ENCODE measurements around the gene STRADA.

STRADA gene

DNA sequence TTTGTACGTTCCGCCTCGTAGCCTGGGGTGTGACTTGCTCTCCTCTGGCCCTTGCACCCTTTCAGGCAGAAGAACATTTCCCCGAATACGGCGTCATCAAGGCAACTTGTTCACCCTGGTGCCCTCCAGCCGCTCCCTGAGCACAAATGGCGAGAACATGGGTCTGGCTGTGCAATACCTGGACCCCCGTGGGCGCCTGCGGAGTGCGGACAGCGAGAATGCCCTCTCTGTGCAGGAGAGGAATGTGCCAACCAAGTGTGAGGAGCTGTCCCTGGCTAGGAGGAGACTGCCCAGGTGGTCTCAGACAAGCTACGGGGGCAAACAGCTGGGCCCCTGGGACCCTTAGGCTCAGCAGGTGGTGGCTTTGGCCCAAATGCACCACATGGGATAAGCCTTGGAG lies 52.1 kb downstream of the STRADA start:
- Mint-ChIP-seq H3K27ac (no peak overlapping the region), H3K36me3 (ENCODE audit: low read depth) (peaks cover 75% of the 10 kb centered on the region), H3K4me3 (no peak overlapping the region), H3K4me1 (ENCODE audit: low read depth) (peaks cover 32% of the 10 kb centered on the region), H3K9me3 (no peaks in the 10 kb centered on the region), H3K27me3 (no peaks in the 10 kb centered on the region)
- no peak for DNase-seq

- no peak overlapping the region for H3K4me3 Mint-ChIP-seq
- H3K27ac Mint-ChIP-seq = peak overlapping the region; percentile 82
- H3K36me3 Mint-ChIP-seq (ENCODE audit: low read depth) = peaks cover 70% of the 10 kb centered on the region
- no peak for DNase-seq
- H3K4me1 Mint-ChIP-seq (ENCODE audit: low read depth) = peaks cover 25% of the 10 kb centered on the region
- H3K27me3 Mint-ChIP-seq = no peaks in the 10 kb centered on the region
- H3K9me3 Mint-ChIP-seq = no peaks in the 10 kb centered on the region
Observed at GRCh38 chr17:63688396-63689020, 53.1 kb downstream of the STRADA start.

DNA sequence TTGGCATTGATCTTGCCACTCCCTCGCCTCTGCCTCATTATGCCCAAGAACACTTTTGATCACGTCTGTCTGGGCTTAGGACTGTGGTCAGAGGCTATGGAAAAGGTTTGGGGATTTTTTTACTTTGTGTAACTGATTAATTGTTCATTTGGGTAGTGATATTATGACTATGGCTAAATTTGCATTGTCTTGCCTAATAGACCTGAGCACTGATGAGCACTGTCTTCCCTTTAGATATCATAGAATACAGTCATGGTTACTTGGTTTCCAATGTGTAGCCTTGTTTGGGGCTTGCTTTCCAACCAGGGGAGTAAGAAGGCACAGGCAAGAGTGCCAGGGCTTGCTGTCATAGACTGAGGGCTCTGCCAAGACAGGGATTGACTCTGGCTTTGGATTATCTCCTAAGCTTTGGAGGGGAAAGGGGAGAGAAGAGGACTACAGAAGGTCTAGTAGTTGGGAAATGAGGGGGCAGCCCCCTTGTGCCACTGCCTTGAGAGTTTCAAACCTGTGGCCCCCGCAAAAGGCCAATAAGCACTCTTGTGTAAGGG lies 55.4 kb downstream of the STRADA start:
- no peak for DNase-seq
- H3K36me3 Mint-ChIP-seq (ENCODE audit: low read depth) = peaks cover 76% of the 10 kb centered on the region
- no peak overlapping the region for H3K4me3 Mint-ChIP-seq
- no peaks in the 10 kb centered on the region for H3K27me3 Mint-ChIP-seq
- peak overlapping the region; percentile 90 for H3K27ac Mint-ChIP-seq
- peaks cover 21% of the 10 kb centered on the region for H3K4me1 Mint-ChIP-seq (ENCODE audit: low read depth)
- no peaks in the 10 kb centered on the region for H3K9me3 Mint-ChIP-seq

- Mint-ChIP-seq H3K36me3 (ENCODE audit: low read depth) (peaks cover 72% of the 10 kb centered on the region), H3K4me1 (ENCODE audit: low read depth) (peaks cover 24% of the 10 kb centered on the region), H3K4me3 (no peak overlapping the region), H3K27ac (peak overlapping the region; percentile 90), H3K27me3 (no peaks in the 10 kb centered on the region), H3K9me3 (no peaks in the 10 kb centered on the region)
- no peak for DNase-seq
Observed at GRCh38 chr17:63685578-63685977, 56.0 kb downstream of the STRADA start.

DNA sequence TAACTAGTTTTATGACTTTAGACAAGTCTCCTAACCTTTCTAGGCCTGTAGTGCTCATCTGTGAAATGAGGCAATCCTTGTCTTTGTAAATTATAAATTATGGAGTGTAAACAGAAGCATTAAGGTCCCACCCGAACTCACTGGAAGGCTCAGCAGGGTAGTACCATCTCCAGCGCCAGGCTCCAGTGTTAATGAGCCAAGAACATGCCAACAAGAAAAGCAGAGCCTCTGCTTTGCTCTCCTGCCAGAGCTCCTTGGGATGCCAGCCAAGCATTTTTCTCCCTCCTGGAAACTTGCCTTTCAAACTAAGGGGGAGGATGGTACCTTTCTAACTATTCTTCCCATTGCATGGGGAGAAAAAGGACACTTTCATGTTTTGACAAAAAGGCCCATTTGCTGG lies 56.6 kb downstream of the STRADA start:
- H3K36me3 Mint-ChIP-seq (ENCODE audit: low read depth) = peaks cover 72% of the 10 kb centered on the region
- H3K27me3 Mint-ChIP-seq = no peaks in the 10 kb centered on the region
- peak overlapping the region; percentile 24 for H3K27ac Mint-ChIP-seq
- no peak overlapping the region for H3K4me3 Mint-ChIP-seq
- H3K9me3 Mint-ChIP-seq = no peaks in the 10 kb centered on the region
- H3K4me1 Mint-ChIP-seq (ENCODE audit: low read depth) = peaks cover 27% of the 10 kb centered on the region
- DNase-seq = no peak

- H3K4me1 Mint-ChIP-seq (ENCODE audit: low read depth) = peaks cover 24% of the 10 kb centered on the region
- H3K27me3 Mint-ChIP-seq = no peaks in the 10 kb centered on the region
- DNase-seq = no peak
- H3K4me3 Mint-ChIP-seq = no peak overlapping the region
- no peaks in the 10 kb centered on the region for H3K9me3 Mint-ChIP-seq
- H3K27ac Mint-ChIP-seq = peak overlapping the region; percentile 45
- H3K36me3 Mint-ChIP-seq (ENCODE audit: low read depth) = peaks cover 59% of the 10 kb centered on the region
Observed at GRCh38 chr17:63682981-63683380, 58.6 kb downstream of the STRADA start.

DNA sequence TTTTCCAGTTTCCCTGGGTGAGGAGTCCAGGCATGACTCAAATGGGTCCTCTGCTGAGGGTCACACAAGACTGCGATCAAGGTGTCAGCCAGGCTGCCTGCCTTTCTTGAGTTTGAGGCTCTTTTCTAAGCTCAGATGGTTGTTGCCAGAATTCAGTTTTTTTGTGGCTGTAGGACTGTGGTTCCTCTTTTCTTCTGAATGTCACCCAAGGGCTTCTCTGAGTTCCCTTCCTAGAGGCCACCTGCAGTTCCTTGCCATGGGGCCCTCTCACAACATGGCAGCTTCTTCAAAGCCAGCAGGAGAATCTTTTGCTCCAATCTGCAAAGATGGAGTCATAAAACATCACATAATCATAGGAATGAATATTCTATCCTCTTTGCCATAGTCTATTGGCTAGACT lies 59.2 kb downstream of the STRADA start:
- no peaks in the 10 kb centered on the region for H3K27me3 Mint-ChIP-seq
- peaks cover 23% of the 10 kb centered on the region for H3K4me1 Mint-ChIP-seq (ENCODE audit: low read depth)
- peak overlapping the region; percentile 45 for H3K27ac Mint-ChIP-seq
- DNase-seq = no peak
- H3K36me3 Mint-ChIP-seq (ENCODE audit: low read depth) = peaks cover 58% of the 10 kb centered on the region
- no peaks in the 10 kb centered on the region for H3K9me3 Mint-ChIP-seq
- no peak overlapping the region for H3K4me3 Mint-ChIP-seq

- no peak for DNase-seq
- no peaks in the 10 kb centered on the region for H3K27me3 Mint-ChIP-seq
- peak overlapping the region; percentile 71 for H3K27ac Mint-ChIP-seq
- no peaks in the 10 kb centered on the region for H3K9me3 Mint-ChIP-seq
- H3K4me3 Mint-ChIP-seq = no peak overlapping the region
- peaks cover 23% of the 10 kb centered on the region for H3K4me1 Mint-ChIP-seq (ENCODE audit: low read depth)
- peaks cover 65% of the 10 kb centered on the region for H3K36me3 Mint-ChIP-seq (ENCODE audit: low read depth)
Observed at GRCh38 chr17:63681530-63681929, 60.1 kb downstream of the STRADA start.

DNA sequence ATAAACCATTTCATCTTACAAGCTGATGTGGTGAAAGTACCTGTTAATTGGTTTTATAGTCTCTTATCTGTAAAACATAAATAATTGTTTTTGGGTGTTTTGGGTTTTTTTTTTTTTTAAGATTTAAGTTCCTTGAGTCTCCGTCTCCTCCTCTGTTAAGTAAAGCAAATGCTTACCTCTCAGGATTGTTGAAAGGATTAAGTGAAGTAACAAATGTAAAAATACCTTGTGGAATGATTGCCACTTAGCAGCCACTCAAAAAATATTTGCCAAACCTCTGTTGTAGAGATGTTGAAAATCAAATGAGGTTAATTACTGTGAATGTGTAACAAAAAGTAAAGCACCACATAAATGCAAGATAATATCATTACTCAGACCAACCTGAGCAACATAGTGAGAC lies 60.9 kb downstream of the STRADA start:
- H3K4me3 Mint-ChIP-seq = no peak overlapping the region
- H3K27ac Mint-ChIP-seq = peak overlapping the region; percentile 48
- no peaks in the 10 kb centered on the region for H3K9me3 Mint-ChIP-seq
- H3K36me3 Mint-ChIP-seq (ENCODE audit: low read depth) = peaks cover 59% of the 10 kb centered on the region
- H3K27me3 Mint-ChIP-seq = no peaks in the 10 kb centered on the region
- H3K4me1 Mint-ChIP-seq (ENCODE audit: low read depth) = peaks cover 17% of the 10 kb centered on the region
- no peak for DNase-seq

DNA sequence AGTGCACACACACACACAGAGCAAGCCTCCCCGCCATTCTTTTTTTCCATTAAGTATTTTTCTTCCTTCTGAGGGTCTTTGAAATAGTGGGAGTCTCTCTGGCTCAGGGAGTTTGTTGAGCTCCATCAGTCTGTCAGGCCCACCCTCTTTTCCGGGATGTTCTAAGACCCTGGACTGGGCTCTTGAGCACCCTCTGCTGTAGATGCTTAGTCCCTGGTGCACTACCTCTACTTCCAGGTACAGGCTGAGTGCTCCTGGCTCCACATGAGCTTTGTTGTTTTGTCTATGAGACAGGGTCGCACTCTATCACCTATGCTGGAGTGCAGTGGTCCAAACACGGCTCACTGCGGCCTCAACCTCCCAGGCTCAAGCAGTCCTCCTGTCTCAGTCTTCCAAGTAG lies 62.4 kb downstream of the STRADA start:
- no peaks in the 10 kb centered on the region for H3K27me3 Mint-ChIP-seq
- peaks cover 57% of the 10 kb centered on the region for H3K36me3 Mint-ChIP-seq (ENCODE audit: low read depth)
- H3K27ac Mint-ChIP-seq = peak overlapping the region; percentile 30
- H3K9me3 Mint-ChIP-seq = no peaks in the 10 kb centered on the region
- DNase-seq = no peak
- peaks cover 17% of the 10 kb centered on the region for H3K4me1 Mint-ChIP-seq (ENCODE audit: low read depth)
- H3K4me3 Mint-ChIP-seq = no peak overlapping the region

DNA sequence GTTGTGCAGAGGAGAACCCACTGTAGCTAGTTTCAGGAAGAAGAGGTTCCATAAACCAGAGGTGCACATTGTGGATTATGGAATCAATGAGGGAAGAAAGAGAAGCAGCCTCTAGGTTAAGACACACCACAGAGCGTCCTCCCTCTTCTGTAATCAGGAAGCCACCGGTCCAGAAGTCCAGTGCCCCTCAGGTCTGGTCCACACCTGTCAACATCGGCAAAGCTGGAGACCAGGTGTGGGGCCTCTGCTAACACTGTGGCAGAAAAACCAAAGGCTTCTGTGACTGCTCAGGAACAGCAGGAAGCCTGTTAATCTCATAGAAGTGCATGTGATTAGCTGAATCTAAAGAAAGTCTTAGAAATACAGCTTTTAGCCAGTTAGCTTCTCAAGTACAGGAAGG lies 65.0 kb downstream of the STRADA start:
- Mint-ChIP-seq H3K9me3 (no peaks in the 10 kb centered on the region), H3K27me3 (no peaks in the 10 kb centered on the region), H3K4me1 (ENCODE audit: low read depth) (peaks cover 23% of the 10 kb centered on the region), H3K27ac (peak overlapping the region; percentile 47), H3K36me3 (ENCODE audit: low read depth) (peaks cover 49% of the 10 kb centered on the region), H3K4me3 (no peak overlapping the region)
- no peak for DNase-seq

DNA sequence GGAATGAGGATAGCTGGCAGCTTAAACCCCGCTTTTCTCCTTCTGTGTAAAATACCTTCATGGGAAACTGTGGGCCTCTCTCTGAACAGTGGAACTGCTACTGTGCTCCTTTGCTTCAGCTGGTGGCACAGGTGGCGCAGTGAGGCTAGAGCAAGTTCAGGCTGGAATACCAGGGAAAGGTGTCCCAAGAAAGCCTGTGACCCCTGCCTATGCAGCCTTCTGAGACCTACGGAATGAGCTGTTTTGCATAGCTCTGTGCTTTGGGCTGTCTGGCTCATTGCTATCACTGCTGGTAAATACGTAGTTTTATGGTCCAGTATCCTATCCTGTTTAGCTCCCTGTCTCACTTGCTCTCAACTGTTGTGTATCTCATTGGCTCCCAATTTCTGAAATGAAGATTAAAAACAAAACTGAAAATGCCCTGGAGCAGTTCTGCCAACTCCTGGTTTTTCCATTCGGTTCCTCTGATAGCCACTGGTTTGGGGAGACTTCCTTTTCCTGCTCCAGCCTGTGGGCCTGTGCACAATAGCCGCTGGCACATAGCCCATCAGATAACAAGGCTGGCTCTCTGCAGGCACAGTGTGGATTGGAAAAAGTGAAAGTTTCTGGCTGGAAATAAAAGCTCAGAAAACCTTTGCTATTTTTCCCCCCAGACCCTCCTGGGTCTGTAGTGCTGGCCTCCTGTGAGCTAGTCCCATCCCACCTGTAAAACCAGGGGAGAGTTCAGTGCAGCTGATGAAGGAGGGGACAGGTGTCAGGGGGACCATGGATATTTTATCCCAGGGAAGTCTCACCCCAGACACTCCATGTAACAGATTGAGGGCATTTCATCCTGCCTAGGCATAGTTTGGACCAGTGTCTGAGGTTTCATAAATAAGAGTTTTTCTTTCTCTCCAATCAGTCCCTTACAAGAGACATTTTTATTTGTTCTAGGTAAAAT lies 65.7 kb downstream of the STRADA start:
- Mint-ChIP-seq H3K36me3 (ENCODE audit: low read depth) (peaks cover 47% of the 10 kb centered on the region), H3K27ac (peak overlapping the region; percentile 47), H3K4me3 (no peak overlapping the region), H3K27me3 (no peaks in the 10 kb centered on the region), H3K4me1 (ENCODE audit: low read depth) (peaks cover 17% of the 10 kb centered on the region), H3K9me3 (no peaks in the 10 kb centered on the region)
- no peak for DNase-seq

DNA sequence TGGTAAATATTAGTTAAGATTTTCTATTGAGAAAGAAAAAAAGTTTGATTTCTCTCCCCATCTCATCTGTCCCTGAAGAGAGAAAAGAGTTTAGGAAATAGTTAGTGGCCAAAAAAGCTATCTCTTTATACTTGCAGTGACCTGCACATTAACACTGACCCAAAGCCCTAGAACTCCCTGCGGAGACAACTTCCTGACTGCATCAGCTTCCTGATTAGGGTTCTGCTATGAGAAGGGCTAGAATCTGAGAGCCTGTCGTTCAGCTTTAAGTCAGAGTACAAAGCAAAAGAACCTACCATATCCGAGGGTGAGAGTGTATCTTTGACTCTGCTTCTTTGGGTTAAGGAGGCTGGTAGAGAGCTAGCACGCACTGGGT lies 66.4 kb downstream of the STRADA start:
- peaks cover 16% of the 10 kb centered on the region for H3K4me1 Mint-ChIP-seq (ENCODE audit: low read depth)
- no peak overlapping the region for H3K27ac Mint-ChIP-seq
- H3K27me3 Mint-ChIP-seq = no peaks in the 10 kb centered on the region
- no peak for DNase-seq
- peaks cover 48% of the 10 kb centered on the region for H3K36me3 Mint-ChIP-seq (ENCODE audit: low read depth)
- no peak overlapping the region for H3K4me3 Mint-ChIP-seq
- H3K9me3 Mint-ChIP-seq = no peaks in the 10 kb centered on the region

DNA sequence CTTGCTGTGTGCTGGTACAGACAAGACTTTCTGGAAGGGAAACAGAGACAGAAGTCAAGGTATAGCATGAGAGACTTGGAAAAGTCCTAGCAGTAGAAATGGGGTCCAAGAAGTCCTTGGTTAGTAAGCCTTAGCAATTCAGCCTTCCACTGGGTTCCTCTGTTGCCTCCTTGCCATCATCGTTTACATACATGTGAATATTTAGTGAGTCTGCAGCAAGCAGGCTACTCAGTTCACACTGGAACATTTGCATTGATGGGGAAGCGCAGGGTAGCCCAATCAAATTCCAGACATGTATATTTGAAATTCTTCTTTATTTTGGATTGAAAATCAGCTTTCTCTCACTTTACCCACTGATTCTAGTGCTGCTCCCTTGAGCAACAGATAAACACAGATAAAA lies 68.7 kb downstream of the STRADA start:
- Mint-ChIP-seq H3K4me3 (no peak overlapping the region), H3K36me3 (ENCODE audit: low read depth) (peaks cover 61% of the 10 kb centered on the region), H3K4me1 (ENCODE audit: low read depth) (peaks cover 12% of the 10 kb centered on the region), H3K9me3 (no peaks in the 10 kb centered on the region), H3K27ac (peak overlapping the region; percentile 27), H3K27me3 (no peaks in the 10 kb centered on the region)
- DNase-seq = no peak

Measured in activated T-cell treated with anti-CD3 and anti-CD28 coated beads, Interleukin-2, amount 50 U/mL, for 24 hours (primary cell).